Stimulated activated CD4-positive, alpha-beta T cell treated with anti-CD3 and anti-CD28 coated beads, Interleukin-15, amount 100 ng/mL, for 48 hours (primary cell): Measurements from ENCODE around the gene BMI1.
A peak's percentile ranks its signal among the peaks of the same experiment; 100 is the strongest.

ENCODE experiments used
- DNase-seq, 2 donors: peaks; one replicate each; pipeline ENCODE4 v3.0.0-alpha.2; 2020; ENCODE audit warnings: low read depth in 2 of 2

The BMI1 gene

DNA sequence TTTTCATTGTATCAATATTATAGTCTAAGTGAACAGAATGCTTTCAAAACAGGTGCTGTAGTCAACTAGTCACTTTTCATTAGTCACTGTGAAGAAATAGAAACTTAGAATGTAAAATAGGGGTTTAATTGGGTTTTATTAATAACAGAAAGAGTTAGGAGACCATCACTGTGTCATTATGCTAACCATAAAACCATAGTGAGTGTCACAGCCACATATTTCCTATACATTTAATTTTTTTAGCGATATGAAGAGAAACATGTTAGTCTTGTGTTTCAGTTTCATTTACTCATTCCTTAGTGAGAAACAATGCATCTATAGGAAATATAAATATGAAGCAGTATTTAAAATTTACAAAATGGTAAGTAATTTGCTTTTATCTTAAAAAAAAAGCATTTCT is 46.6 kb downstream of the BMI1 start:
- DNase-seq, result no peak

DNA sequence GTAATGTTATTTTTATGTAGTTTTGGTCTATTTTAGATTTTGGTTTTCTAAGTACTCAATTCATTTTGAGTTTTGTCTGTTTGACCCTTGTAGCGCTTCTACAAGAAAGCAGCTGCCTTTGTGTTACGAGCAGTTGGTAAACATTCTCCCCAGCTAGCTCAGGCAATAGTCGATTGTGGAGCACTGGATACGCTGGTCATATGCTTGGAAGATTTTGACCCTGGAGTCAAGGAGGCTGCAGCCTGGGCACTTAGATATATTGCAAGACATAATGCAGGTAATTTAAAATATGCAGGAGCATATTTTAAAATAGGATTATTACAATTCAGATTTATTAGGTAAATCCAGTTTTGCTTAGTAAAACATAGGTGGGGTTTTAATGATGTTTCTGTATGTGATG is 47.5 kb downstream of the BMI1 start:
- no peak for DNase-seq

DNA sequence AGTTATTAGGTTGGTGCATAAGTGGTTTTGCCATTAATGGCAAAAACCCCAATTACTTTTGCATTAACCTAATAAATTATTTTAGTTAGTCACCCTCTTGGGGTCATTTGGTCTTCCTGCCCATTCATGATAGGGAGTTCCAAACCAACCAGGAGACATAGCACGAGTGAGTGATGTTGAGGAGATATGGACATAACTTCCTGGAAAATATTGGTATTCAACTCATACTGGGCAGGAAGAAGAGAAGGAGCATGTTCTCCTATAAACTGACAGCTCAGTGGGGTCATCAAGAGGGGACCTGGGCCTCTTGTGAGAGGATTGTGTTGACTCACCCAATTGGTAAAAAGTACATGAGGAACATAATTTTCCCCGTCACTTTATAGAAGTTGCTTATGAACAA is 48.1 kb downstream of the BMI1 start:
- no peak for DNase-seq

DNA sequence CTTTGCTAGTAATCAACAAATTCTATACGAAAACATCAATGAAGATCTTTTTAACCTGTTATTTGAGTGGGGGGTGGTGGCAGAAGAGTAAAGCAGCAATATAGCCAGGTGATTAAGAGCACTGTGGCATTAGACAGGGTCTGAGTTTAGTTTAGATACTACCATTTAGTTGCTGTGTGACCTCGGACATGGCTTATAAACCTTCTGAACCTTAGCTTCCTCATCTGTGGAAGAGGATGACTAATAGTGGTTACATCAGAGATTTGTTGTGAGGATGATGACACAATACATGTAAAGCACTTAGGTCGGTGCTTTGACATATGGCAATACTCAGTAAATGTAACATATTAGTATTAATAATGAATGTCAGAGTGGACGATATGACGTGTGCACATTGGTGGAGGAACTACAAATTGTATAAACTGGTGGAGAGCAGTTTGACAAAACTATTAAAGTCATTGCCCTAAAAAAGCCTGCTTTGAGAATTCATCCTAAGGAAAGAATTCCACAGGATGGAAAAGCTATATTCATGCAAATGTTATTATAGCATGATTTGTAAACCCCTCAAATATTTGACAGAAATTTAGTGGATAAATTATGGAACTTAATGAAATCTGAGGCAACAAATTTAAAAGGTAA is 48.7 kb downstream of the BMI1 start:
- no peak for DNase-seq

DNA sequence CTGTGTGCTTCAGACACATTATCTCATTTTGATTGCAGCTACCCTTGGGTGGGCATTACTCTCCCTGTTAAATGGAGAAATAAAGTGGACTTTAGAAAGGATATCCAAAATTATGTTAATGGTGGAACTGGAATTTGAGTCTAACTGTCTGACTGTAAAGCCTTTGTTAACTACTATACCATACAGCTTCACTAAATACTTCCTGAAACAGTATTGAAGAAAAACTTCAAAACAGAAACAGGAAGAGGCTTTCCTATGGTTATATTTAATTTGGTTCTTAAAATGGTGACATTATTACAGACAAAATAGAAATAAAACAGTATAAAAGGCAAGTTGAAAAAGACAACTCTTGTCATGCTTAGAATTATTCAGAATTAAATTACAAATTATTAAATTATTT is 49.4 kb downstream of the BMI1 start:
- no peak for DNase-seq

DNA sequence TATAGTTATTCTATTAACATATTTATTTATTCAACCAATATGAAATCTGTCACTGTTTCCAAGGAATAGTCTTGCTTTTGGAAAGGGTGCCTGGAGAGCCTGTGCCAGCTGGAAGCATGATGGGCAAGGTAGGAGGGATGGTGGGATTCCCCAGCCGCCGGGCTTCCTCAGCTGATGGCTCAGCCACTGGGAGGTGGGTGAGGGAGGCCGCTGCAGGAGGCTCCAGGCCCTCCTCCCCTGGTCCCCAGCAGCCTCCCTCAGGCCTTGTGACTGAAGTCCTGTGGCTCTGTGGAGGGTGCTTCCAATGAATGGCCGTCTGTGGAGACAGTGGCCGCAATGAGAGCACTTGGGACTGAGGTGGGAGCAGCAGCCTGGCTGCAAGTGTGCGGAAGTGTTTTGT is 51.4 kb downstream of the BMI1 start:
- DNase-seq, result no peak

DNA sequence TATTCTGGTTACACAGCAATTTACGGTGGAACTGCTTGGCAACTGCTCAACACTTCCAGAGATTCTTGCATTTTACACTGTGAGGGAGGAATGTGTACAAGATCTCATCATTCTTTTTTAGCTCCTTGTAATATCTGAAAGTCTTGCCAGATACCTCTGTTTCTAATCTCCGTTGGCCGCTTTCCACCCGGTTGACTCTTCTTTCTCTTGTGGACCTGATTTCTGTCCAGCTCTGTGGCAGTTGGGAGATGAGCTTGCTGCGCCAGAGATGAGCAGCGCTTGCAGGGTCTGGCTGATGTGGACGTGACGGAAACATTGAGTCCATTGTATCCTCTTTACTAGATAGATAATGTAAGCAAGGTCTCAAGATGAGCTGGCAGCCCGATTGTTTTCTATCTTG is 52.0 kb downstream of the BMI1 start:
- DNase-seq, result no peak

DNA sequence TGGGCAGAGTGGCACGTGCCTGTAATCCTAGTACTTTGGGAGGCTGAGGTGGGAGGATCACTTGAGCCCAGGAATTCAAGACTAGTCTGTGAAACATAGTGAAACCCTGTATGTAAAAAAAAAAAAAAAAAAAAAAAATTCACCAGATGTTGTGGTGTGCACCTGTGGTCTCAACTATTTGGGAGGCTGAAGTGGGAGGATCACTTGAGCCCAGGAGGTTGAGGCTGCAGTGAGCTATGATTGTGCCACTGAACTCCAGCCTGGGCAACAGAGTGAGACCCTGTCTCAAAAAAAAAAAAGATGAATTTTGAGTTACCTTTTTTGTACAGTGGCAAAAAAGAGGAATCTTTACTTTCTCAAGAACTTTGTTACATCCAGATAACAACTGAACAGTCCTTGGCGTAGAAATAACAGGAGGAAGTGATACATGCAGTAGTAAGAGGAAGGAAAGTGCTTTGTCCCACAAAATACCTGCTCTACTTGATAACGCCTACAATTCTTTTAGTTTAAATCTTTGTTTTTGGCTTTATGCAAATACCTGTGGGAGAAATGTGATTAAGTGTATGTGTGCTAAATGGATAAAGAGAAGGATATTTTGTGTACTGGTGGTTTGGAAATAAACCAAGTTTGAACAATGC is 53.7 kb downstream of the BMI1 start:
- no peak for DNase-seq

GRCh38 chr10:22379059-22379458 is 58.2 kb downstream of the BMI1 start:
- peak; percentile 41 to 52 for DNase-seq
